ENCODE data around the gene ADH7.

DNA sequence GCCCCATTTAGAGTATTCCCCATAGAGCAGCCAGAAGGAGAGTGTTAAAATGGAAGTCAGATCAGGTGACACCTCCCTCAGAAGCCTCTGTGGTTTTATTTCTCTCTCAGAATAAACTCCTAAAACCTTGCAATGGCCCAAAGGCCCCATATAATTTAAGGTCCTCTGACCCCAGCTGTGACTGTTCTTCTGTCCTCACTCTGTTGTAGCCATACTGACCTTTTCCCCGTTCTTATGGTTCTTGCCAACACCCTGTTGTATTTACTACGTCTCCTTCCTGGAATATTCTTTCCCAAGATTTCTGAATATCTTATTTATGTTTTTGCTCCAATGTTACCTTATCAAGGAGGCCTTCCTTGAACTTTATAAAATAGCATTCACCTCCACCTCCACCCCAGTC is 18.0 kb downstream of the ADH7 start:
- TF ChIP-seq, protein P1, sequence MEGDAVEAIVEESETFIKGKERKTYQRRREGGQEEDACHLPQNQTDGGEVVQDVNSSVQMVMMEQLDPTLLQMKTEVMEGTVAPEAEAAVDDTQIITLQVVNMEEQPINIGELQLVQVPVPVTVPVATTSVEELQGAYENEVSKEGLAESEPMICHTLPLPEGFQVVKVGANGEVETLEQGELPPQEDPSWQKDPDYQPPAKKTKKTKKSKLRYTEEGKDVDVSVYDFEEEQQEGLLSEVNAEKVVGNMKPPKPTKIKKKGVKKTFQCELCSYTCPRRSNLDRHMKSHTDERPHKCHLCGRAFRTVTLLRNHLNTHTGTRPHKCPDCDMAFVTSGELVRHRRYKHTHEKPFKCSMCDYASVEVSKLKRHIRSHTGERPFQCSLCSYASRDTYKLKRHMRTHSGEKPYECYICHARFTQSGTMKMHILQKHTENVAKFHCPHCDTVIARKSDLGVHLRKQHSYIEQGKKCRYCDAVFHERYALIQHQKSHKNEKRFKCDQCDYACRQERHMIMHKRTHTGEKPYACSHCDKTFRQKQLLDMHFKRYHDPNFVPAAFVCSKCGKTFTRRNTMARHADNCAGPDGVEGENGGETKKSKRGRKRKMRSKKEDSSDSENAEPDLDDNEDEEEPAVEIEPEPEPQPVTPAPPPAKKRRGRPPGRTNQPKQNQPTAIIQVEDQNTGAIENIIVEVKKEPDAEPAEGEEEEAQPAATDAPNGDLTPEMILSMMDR (conservative IDR thresholded peaks at IDR 0.05; ENCODE audit: low read depth, low read length), result no peak
- TF ChIP-seq EZH2 (IDR thresholded peaks at IDR 0.05; ENCODE audit: borderline replicate concordance, low read depth, low read length, poor library complexity, severe bottlenecking), result no peak

Measured in A673 (cell line).